ENCODE measurements around the gene DMD.

DMD gene

GRCh38 chrX:32185160-32185559 is 1026.2 kb downstream of the DMD start:
- TF ChIP-seq CTCF (conservative IDR thresholded peaks at IDR 0.05; ENCODE audit: low read depth, low read length) = no peak
- no peak overlapping the region for H3K4me3 ChIP-seq (ENCODE audit: low read depth, low read length)
- no peak for DNase-seq (ENCODE audit: low read depth)

GRCh38 chrX:32183066-32183465 is 1028.3 kb downstream of the DMD start:
- TF ChIP-seq CTCF (conservative IDR thresholded peaks at IDR 0.05; ENCODE audit: low read depth, low read length) = no peak
- no peak overlapping the region for H3K4me3 ChIP-seq (ENCODE audit: low read depth, low read length)
- DNase-seq (ENCODE audit: low read depth) = no peak

GRCh38 chrX:32176510-32176909 is 1034.8 kb downstream of the DMD start:
- no peak for TF ChIP-seq CTCF (conservative IDR thresholded peaks at IDR 0.05; ENCODE audit: low read depth, low read length)
- no peak for DNase-seq (ENCODE audit: low read depth)
- H3K4me3 ChIP-seq (ENCODE audit: low read depth, low read length) = no peak overlapping the region

GRCh38 chrX:32170481-32170880 is 1040.9 kb downstream of the DMD start:
- no peak for DNase-seq (ENCODE audit: low read depth)
- H3K4me3 ChIP-seq (ENCODE audit: low read depth, low read length) = no peak overlapping the region
- TF ChIP-seq CTCF (conservative IDR thresholded peaks at IDR 0.05; ENCODE audit: low read depth, low read length) = no peak

- no peak overlapping the region for H3K4me3 ChIP-seq (ENCODE audit: low read depth, low read length)
- DNase-seq (ENCODE audit: low read depth) = no peak
- TF ChIP-seq CTCF (conservative IDR thresholded peaks at IDR 0.05; ENCODE audit: low read depth, low read length) = no peak
Measured at GRCh38 chrX:32155044-32155638, 1056.2 kb downstream of the DMD start.

- TF ChIP-seq CTCF (conservative IDR thresholded peaks at IDR 0.05; ENCODE audit: low read depth, low read length) = no peak
- DNase-seq (ENCODE audit: low read depth) = no peak
- no peak overlapping the region for H3K4me3 ChIP-seq (ENCODE audit: low read depth, low read length)
Measured at GRCh38 chrX:32153585-32153984, 1057.8 kb downstream of the DMD start.

GRCh38 chrX:32150141-32150540 is 1061.2 kb downstream of the DMD start:
- TF ChIP-seq CTCF (conservative IDR thresholded peaks at IDR 0.05; ENCODE audit: low read depth, low read length) = no peak
- no peak overlapping the region for H3K4me3 ChIP-seq (ENCODE audit: low read depth, low read length)
- no peak for DNase-seq (ENCODE audit: low read depth)
